ENCODE results near the gene GPX1. TPM values are rescaled to one million over a fixed set of nuclear protein-coding genes. Genes with fewer than 3 reads are reported as not detected.

Gene GPX1
- total RNA-seq, 1 experiment from 2014 or later, result 714 TPM

DNA sequence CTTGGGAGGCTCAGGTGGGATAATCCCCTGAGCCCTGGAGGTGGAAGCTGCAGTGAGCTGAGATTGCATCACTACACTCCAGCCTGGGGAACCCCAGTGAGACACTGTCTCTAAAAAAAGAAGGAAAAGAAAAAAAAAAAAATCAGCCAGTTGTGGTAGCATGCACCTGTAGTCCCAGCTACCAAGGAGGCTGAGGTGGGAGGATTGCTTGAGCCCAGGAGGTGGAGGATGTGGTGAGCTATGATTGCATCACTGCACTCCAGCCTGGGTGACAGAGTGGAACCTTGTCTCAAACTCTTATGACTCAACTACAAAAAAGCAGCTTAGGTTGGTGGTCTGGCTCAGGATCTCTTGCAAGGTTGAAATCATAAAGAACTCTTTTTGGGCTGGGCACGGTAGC is 19.3 kb upstream of the GPX1 start:
- no peak overlapping the region for H3K9ac ChIP-seq (ENCODE audit: low read length)
- ATAC-seq (peak; percentile 39; the same call in 1 of the 2 replicates), DNase-seq (peak; percentile 56)
- ChIA-PET CTCF (no interaction called here), POLR2A (ENCODE audit: unreplicated experiment) (no interaction called here)
- H3K4me2 ChIP-seq (ENCODE audit: low read length), result no peak overlapping the region
- peaks cover 87% of the 10 kb centered on the region for H3K79me2 ChIP-seq (ENCODE audit: low read length)
- no peaks in the 10 kb centered on the region for H3K9me3 ChIP-seq (ENCODE audit: low read length)
- intact Hi-C loops (cut with micrococcal nuclease), result no loop called here
- BruUV-seq (replicated peaks), result no TSS peak
- H3K9me2 ChIP-seq (replicated peaks; ENCODE audit: low read length), result no peaks in the 10 kb centered on the region
- peaks cover 32% of the 10 kb centered on the region for H4K20me1 ChIP-seq (ENCODE audit: low read length)
- no peaks in the 10 kb centered on the region for H3K27me3 ChIP-seq (ENCODE audit: low read length)
- peaks cover 8% of the 10 kb centered on the region for H3F3A ChIP-seq (ENCODE audit: low read length, unreplicated experiment)
- TF ChIP-seq EZH2phosphoT487 (IDR thresholded peaks at IDR 0.05; ENCODE audit: borderline replicate concordance, low read length), result no peak
- no peak for TF ChIP-seq EZH2 (IDR thresholded peaks at IDR 0.05; ENCODE audit: low read length, unreplicated experiment)
- TF ChIP-seq, protein P1, sequence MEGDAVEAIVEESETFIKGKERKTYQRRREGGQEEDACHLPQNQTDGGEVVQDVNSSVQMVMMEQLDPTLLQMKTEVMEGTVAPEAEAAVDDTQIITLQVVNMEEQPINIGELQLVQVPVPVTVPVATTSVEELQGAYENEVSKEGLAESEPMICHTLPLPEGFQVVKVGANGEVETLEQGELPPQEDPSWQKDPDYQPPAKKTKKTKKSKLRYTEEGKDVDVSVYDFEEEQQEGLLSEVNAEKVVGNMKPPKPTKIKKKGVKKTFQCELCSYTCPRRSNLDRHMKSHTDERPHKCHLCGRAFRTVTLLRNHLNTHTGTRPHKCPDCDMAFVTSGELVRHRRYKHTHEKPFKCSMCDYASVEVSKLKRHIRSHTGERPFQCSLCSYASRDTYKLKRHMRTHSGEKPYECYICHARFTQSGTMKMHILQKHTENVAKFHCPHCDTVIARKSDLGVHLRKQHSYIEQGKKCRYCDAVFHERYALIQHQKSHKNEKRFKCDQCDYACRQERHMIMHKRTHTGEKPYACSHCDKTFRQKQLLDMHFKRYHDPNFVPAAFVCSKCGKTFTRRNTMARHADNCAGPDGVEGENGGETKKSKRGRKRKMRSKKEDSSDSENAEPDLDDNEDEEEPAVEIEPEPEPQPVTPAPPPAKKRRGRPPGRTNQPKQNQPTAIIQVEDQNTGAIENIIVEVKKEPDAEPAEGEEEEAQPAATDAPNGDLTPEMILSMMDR (conservative IDR thresholded peaks at IDR 0.05; ENCODE audit: low read depth, low read length), result no peak
- H3K4me1 ChIP-seq (ENCODE audit: insufficient read depth, low read length), result peaks cover 6% of the 10 kb centered on the region
- H2AFZ ChIP-seq (ENCODE audit: low read length), result no peak overlapping the region
- peaks cover 20% of the 10 kb centered on the region for H3K36me3 ChIP-seq (ENCODE audit: low read depth, low read length)
- H3K27ac ChIP-seq (ENCODE audit: low read length), result 0 out of 2 replicates have a peak overlapping the region, but pooled peaks have one; percentile 17
- no peak overlapping the region for H3K4me3 ChIP-seq (ENCODE audit: low read length)

- H3K36me3 ChIP-seq (ENCODE audit: low read depth, low read length), result peaks cover 38% of the 10 kb centered on the region
- H3K27ac ChIP-seq (ENCODE audit: low read length), result no peak overlapping the region
- TSS peak; percentile 2 for BruUV-seq (replicated peaks)
- H2AFZ ChIP-seq (ENCODE audit: low read length), result no peak overlapping the region
- H3K4me3 ChIP-seq (ENCODE audit: low read length), result no peak overlapping the region
- H3K9me3 ChIP-seq (ENCODE audit: low read length), result no peaks in the 10 kb centered on the region
- no peaks in the 10 kb centered on the region for H3K9me2 ChIP-seq (replicated peaks; ENCODE audit: low read length)
- peaks cover 6% of the 10 kb centered on the region for H4K20me1 ChIP-seq (ENCODE audit: low read length)
- no peaks in the 10 kb centered on the region for H3K4me1 ChIP-seq (ENCODE audit: insufficient read depth, low read length)
- H3K27me3 ChIP-seq (ENCODE audit: low read length), result no peaks in the 10 kb centered on the region
- H3F3A ChIP-seq (ENCODE audit: low read length, unreplicated experiment), result no peaks in the 10 kb centered on the region
- ATAC-seq (no peak), DNase-seq (no peak)
- peaks cover 64% of the 10 kb centered on the region for H3K79me2 ChIP-seq (ENCODE audit: low read length)
- H3K9ac ChIP-seq (ENCODE audit: low read length), result no peak overlapping the region
- POLR2A ChIA-PET (ENCODE audit: unreplicated experiment), result no interaction called here
- CTCF ChIA-PET, result no interaction called here
- H3K4me2 ChIP-seq (ENCODE audit: low read length), result no peak overlapping the region
- intact Hi-C loops (cut with micrococcal nuclease), result no loop called here
- TF ChIP-seq EZH2 (IDR thresholded peaks at IDR 0.05; ENCODE audit: low read length, unreplicated experiment), result no peak
- TF ChIP-seq, protein P1 (conservative IDR thresholded peaks at IDR 0.05; ENCODE audit: low read depth, low read length), result no peak
- no peak for TF ChIP-seq EZH2phosphoT487 (IDR thresholded peaks at IDR 0.05; ENCODE audit: borderline replicate concordance, low read length)
Measured at GRCh38 chr3:49371946-49372345, 13.8 kb upstream of the GPX1 start.

DNA sequence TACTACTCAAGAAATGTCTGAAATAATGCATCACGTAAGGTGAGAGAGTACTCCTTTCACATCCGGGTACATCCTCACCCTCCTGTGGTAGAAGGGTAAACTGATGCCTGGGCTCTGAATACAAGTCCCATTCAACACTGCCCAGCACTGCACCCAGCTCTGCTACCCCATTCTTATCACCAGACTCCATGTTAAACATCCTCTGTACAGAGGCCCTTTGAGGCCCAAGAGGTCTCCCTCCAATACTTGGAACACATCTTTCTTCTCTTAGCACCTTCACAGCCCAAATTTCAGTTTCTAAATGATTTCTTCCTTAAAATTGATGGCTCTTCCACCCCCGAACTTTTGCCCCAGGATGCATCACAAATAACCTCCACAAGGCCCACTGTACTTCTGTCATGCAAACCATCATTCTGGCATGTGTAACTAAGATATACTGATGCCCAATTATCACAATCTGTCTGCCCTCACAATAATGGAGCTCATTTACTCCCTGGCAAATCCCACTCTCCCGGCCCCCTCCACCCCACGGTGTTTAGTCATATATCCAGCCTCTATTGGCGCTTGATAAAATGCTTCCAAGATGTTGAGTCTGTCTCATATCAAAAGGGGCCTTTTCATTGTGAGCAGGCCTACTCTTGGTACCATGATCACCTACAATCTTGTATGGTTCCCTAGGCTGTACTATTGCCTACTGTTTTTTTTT is 12.6 kb upstream of the GPX1 start:
- Histone ChIP-seq H3K9me3 (ENCODE audit: low read length) (no peaks in the 10 kb centered on the region), H3K4me2 (ENCODE audit: low read length) (no peak overlapping the region), H4K20me1 (ENCODE audit: low read length) (peaks cover 5% of the 10 kb centered on the region; the same call in 1 of the 2 replicates), H3K36me3 (ENCODE audit: low read depth, low read length) (peaks cover 48% of the 10 kb centered on the region), H3K9me2 (replicated peaks; ENCODE audit: low read length) (no peaks in the 10 kb centered on the region), H3K4me3 (ENCODE audit: low read length) (no peak overlapping the region), H2AFZ (ENCODE audit: low read length) (no peak overlapping the region), H3K9ac (ENCODE audit: low read length) (no peak overlapping the region), H3K27ac (ENCODE audit: low read length) (no peak overlapping the region), H3K79me2 (ENCODE audit: low read length) (peaks cover 63% of the 10 kb centered on the region), H3K4me1 (ENCODE audit: insufficient read depth, low read length) (no peaks in the 10 kb centered on the region), H3F3A (ENCODE audit: low read length, unreplicated experiment) (no peaks in the 10 kb centered on the region), H3K27me3 (ENCODE audit: low read length) (no peaks in the 10 kb centered on the region)
- ChIA-PET POLR2A (ENCODE audit: unreplicated experiment) (no interaction called here), CTCF (no interaction called here)
- DNase-seq (no peak), ATAC-seq (no peak)
- intact Hi-C loops (cut with micrococcal nuclease), result no loop called here
- TF ChIP-seq, protein P1 (conservative IDR thresholded peaks at IDR 0.05; ENCODE audit: low read depth, low read length), result no peak
- TF ChIP-seq EZH2phosphoT487 (IDR thresholded peaks at IDR 0.05; ENCODE audit: borderline replicate concordance, low read length) (no peak), EZH2 (IDR thresholded peaks at IDR 0.05; ENCODE audit: low read length, unreplicated experiment) (no peak)
- BruUV-seq (replicated peaks), result no TSS peak

Data from PC-3 (cell line).